ENCODE data around the gene AARS1.

- no peak for TF ChIP-seq EZH2 (IDR thresholded peaks at IDR 0.05)
- TF ChIP-seq POLR2AphosphoS5 (IDR thresholded peaks at IDR 0.05; ENCODE audit: borderline replicate concordance, low read depth, low read length), result no peak
Observed at GRCh38 chr16:70306880-70307279, 17.6 kb upstream of the AARS1 start.
